Kidney capillary endothelial cell (primary cell): Measurements from ENCODE around the gene MRPL18.
"Not testable (repeated sequence)": the region's sequence is repeated elsewhere in the genome, so short reads cannot be mapped to it uniquely, and the experiment has no call there.

Experiments used
- DNase-seq: peaks from one replicate; pipeline ENCODE4 v3.0.0-alpha.2; 2018; ENCODE audit warnings: low spot score

Gene MRPL18

GRCh38 chr6:159772196-159772595 is 18.1 kb upstream of the MRPL18 start:
- DNase-seq: no peak

- no peak for DNase-seq
These were observed 12.9 kb upstream of the MRPL18 start for GRCh38 chr6:159777240-159777904.

- no peak for DNase-seq
These were observed 12.1 kb upstream of the MRPL18 start for GRCh38 chr6:159778131-159778530.

GRCh38 chr6:159778542-159779103 is 11.6 kb upstream of the MRPL18 start:
- no peak for DNase-seq

- no peak for DNase-seq
These were observed 2.0 kb upstream of the MRPL18 start for GRCh38 chr6:159788276-159788675.

GRCh38 chr6:159788753-159789376 is 1.4 kb upstream of the MRPL18 start:
- DNase-seq: peak; percentile 59

GRCh38 chr6:159789377-159790148 is 704 bp upstream of the MRPL18 start, which contains the start of gene TCP1:
Gene TCP1, minus strand, starts transcription at chr6:159789602. Its CDS starts 134 bp downstream, at chr6:159789468.
- DNase-seq: peak; percentile 99

GRCh38 chr6:159790956-159791598 is 810 bp downstream of the MRPL18 start:
- DNase-seq: no peak

GRCh38 chr6:159794976-159795375 is 4.7 kb downstream of the MRPL18 start:
- DNase-seq: not testable (repeated sequence)

GRCh38 chr6:159797554-159797953 is 7.3 kb downstream of the MRPL18 start:
- DNase-seq: no peak

GRCh38 chr6:159800141-159800865 is 10.0 kb downstream of the MRPL18 start, which contains the start of gene PNLDC1:
Gene PNLDC1, plus strand, starts transcription at chr6:159800276. Its CDS starts 32 bp downstream, at chr6:159800308.
- DNase-seq: no peak

- no peak for DNase-seq
These were observed 11.7 kb downstream of the MRPL18 start for GRCh38 chr6:159801935-159802334.

GRCh38 chr6:159804504-159804903 is 14.2 kb downstream of the MRPL18 start:
- no peak for DNase-seq

GRCh38 chr6:159805440-159806020 is 15.3 kb downstream of the MRPL18 start:
- DNase-seq: no peak

GRCh38 chr6:159806021-159806458 is 15.8 kb downstream of the MRPL18 start:
- DNase-seq: no peak

GRCh38 chr6:159807150-159807858 is 17.0 kb downstream of the MRPL18 start:
- no peak for DNase-seq

- no peak for DNase-seq
These were observed 18.4 kb downstream of the MRPL18 start for GRCh38 chr6:159808647-159809046.

- no peak for DNase-seq
These were observed 18.9 kb downstream of the MRPL18 start for GRCh38 chr6:159809149-159809548.

GRCh38 chr6:159813781-159814180 is 23.5 kb downstream of the MRPL18 start:
- no peak for DNase-seq

GRCh38 chr6:159815410-159815809 is 25.1 kb downstream of the MRPL18 start:
- DNase-seq: no peak
